OCI-LY7 (cell line): Measurements from ENCODE around the gene CDC42BPB.

ENCODE experiments used
- CTCF ChIP-seq: fragments of 200-600 bp; sonication (generic); conservative IDR thresholded peaks from 2 replicates; pipeline ENCODE4 v1.5.1; 2014; ENCODE audit warnings: mild to moderate bottlenecking, antibody characterized with exemption, low read length, moderate library complexity, mixed read lengths
- EZH2phosphoT487 ChIP-seq: fragments of 200-600 bp; sonication (generic); IDR thresholded peaks from 2 replicates; pipeline ENCODE4 v1.6.1; 2018; ENCODE audit warnings: low read depth, borderline replicate concordance, mild to moderate bottlenecking, mixed run types, antibody characterized with exemption, low read length, moderate library complexity, mixed read lengths

- no peak for TF ChIP-seq CTCF
- no peak for TF ChIP-seq EZH2phosphoT487
These were observed 108.1 kb downstream of the CDC42BPB start for GRCh38 chr14:102949062-102949800.
